Right lobe of liver (tissue), 6 donors: Measurements from ENCODE around the gene PDCD11. TPM values are rescaled to one million over a fixed set of nuclear protein-coding genes. Genes with fewer than 3 reads are reported as not detected.

Experiments
- ATAC-seq, 4 donors: fragments of 200-7000 bp; cut with Tn5 transposase; one replicate each; pipeline ENCODE4 v1.9.1; 2020; ENCODE audit warnings: mild to moderate bottlenecking in 4 of 4, moderate library complexity in 4 of 4
- DNase-seq, 3 donors: peaks; one replicate each; pipeline ENCODE4 v3.0.0-alpha.2; 2020
- H3K27ac ChIP-seq, 3 donors: fragments of 200-600 bp; one replicate each; pipeline ENCODE4 v1.8.0; 2022
- H3K27me3 ChIP-seq, 2 donors: fragments of 200-600 bp; one replicate each; pipeline ENCODE4 v1.8.0; 2022
- H3K36me3 ChIP-seq, 4 donors: fragments of 200-600 bp; sonication (generic) in 1 of 4; one replicate each; pipeline versions ENCODE4 v1.5.1 to v1.8.0; 2017 to 2022; ENCODE audit warnings: control low read depth in 1 of 4
- H3K4me1 ChIP-seq, 4 donors: fragments of 200-600 bp; sonication (generic) in 1 of 4; one replicate each; pipeline versions ENCODE4 v1.5.1 to v1.8.0; 2017 to 2022; ENCODE audit warnings: control low read depth in 1 of 4
- H3K4me3 ChIP-seq, 3 donors: fragments of 200-600 bp; one replicate each; pipeline ENCODE4 v1.8.0; 2022
- H3K9me3 ChIP-seq, 4 donors: fragments of 200-600 bp; sonication (generic) in 1 of 4; one replicate each; pipeline versions ENCODE4 v1.5.1 to v1.8.0; 2017 to 2022; ENCODE audit warnings: control low read depth in 1 of 4
- POLR2A ChIP-seq: fragments of 450-650 bp; IDR thresholded peaks from one replicate; pipeline ENCODE4 v1.6.1; 2017; ENCODE audit warnings: antibody characterized with exemption, mild to moderate bottlenecking
- WGBS: methylation state at CpG from one replicate; pipeline ENCODE4 v1.1.6; 2018; ENCODE audit warnings: low coverage, low lambda C conversion rate; ENCODE audit not compliant: insufficient coverage; ENCODE audit errors: missing lambda C conversion rate; 5-methylcytosine and 5-hydroxymethylcytosine counted together
- intact Hi-C, 2 donors: fragments of 100-400 bp; cut with DNase I; formaldehyde crosslinking; loops; one replicate each; pipeline versions ENCODE4 v1.11.2 to v1.14.1; 2022
- total RNA-seq, 6 experiments: library from RNA; depleted of rRNA in 2 of 6; stranded (reverse); fragments of >200 nt in 2 of 6; fragmentation: NEBNext Ultra II Directional in 3 of 6; extraction: Animal tissue kit (Norgen Biotek cat#: 25700) in 3 of 6; gene quantifications; one replicate each; pipeline versions ENCODE4 v1.1.0 to v1.2.4, GENCODE V29; 2016 to 2023
- TF ChIP-seq, protein P1 (sequence below), 4 donors: fragments of 200-600 bp in 3 of 4; fragments of 450-650 bp in 1 of 4; IDR thresholded peaks; one replicate each; pipeline versions ENCODE4 v1.5.1 to v1.8.0; 2016 to 2022; ENCODE audit warnings: antibody characterized with exemption in 4 of 4, mild to moderate bottlenecking in 2 of 4
- donor health status: DM: no; HTN: yes; CAD: no.
- donor health status: DM: no; HTN: no; CAD: no.
- donor health status: DM: no; HTN: no; CAD: no.
- donor health status: DM: no; HTN: yes; CAD: no.
- donor health status: DM: no; HTN: yes; CAD: no.

PDCD11 gene
- total RNA-seq, 6 experiments from 2014 or later = 10.6 to 13.5 (median 12.0) TPM

DNA sequence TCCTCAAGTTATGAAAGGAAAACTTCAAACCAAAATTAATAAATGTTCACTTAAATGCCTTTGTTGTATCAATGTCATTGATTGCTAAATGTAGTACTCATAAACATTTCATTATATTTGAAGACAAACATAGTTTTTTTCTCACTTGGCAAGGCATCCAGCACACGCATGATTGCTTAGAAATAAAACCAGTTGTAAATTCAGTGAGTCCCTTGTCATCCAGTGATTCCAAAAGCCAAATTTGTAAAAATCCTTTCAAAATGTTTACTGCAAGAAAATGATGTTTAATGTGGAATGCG, 90.9 kb downstream of the PDCD11 start:
- Histone ChIP-seq H3K9me3 (no peaks in the 10 kb centered on the region), H3K27me3 (no peaks in the 10 kb centered on the region), H3K27ac (no peak overlapping the region), H3K4me3 (no peak overlapping the region), H3K4me1 (no peaks in the 10 kb centered on the region), H3K36me3 (no peaks in the 10 kb centered on the region)
- TF ChIP-seq, protein P1, sequence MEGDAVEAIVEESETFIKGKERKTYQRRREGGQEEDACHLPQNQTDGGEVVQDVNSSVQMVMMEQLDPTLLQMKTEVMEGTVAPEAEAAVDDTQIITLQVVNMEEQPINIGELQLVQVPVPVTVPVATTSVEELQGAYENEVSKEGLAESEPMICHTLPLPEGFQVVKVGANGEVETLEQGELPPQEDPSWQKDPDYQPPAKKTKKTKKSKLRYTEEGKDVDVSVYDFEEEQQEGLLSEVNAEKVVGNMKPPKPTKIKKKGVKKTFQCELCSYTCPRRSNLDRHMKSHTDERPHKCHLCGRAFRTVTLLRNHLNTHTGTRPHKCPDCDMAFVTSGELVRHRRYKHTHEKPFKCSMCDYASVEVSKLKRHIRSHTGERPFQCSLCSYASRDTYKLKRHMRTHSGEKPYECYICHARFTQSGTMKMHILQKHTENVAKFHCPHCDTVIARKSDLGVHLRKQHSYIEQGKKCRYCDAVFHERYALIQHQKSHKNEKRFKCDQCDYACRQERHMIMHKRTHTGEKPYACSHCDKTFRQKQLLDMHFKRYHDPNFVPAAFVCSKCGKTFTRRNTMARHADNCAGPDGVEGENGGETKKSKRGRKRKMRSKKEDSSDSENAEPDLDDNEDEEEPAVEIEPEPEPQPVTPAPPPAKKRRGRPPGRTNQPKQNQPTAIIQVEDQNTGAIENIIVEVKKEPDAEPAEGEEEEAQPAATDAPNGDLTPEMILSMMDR (IDR thresholded peaks at IDR 0.05) = no peak
- no peak for TF ChIP-seq POLR2A
- ATAC-seq = no peak
- no peak for DNase-seq
- WGBS = 74% methylated on average over 2 of the region's 2 CpGs
- intact Hi-C loops = no loop called here

DNA sequence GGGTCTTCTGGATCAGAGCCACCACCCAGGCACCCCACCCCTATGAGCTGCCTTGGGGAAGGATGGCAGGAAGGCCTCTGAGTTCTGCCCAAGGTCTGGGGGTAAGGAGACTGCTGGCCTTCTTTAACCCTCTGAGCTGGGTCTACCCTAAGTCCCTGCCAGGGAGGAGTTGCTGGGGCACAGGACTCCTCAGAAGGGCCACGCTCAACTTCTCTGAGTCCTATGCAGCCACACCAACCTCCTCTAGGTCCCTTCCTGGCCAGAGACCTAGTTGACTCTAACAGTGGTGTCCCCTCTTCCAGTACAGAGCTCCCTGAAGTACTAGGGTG, 94.5 kb downstream of the PDCD11 start:
- intact Hi-C loops = no loop called here
- WGBS = no CpG with 5 or more reads among the region's 1 CpG
- peaks cover 0 to 25% of the 10 kb centered on the region in 2 donors for H3K27me3 ChIP-seq
- no peak overlapping the region for H3K27ac ChIP-seq
- H3K4me1 ChIP-seq = peaks cover 0 to 13% (median 0%) of the 10 kb centered on the region in 4 donors
- no peaks in the 10 kb centered on the region for H3K36me3 ChIP-seq
- TF ChIP-seq, protein P1 (IDR thresholded peaks at IDR 0.05) = no peak
- TF ChIP-seq POLR2A = no peak
- H3K4me3 ChIP-seq = no peak overlapping the region
- no peaks in the 10 kb centered on the region for H3K9me3 ChIP-seq
- DNase-seq (no peak), ATAC-seq (peak in 1 of 4 donors; percentile 9)

DNA sequence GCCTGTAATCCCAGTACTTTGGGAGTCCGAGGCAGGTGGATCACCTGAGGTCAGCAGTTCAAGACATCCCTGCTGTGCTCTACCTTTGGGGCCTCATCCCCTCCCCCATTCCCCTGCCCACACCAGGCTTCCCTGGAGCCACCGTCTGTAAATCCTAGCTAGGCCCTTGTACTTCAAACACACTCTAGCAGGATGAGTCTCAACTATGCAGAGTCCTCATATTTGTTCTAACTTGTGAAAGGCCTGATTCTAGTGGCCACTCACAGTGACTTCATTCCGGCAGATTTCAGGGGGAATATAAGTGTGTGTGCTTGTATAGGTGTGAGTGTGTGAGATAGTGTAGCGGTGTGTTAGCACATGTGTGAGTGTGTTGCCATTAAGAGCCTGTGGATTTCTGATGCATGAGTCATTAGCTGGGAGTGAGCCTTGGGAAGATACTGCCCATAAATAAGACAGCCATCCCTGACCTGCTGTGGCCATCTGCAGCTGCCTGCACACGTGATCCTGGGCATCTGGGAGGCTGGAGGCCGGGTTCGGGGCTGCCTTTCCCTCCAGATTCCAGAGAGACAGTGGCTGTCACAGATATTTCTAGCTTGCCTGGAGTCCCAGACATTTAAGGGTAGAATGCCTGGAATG, 95.4 kb downstream of the PDCD11 start:
- intact Hi-C loops = no loop called here
- no peak for DNase-seq
- no peak overlapping the region for H3K27ac ChIP-seq

DNA sequence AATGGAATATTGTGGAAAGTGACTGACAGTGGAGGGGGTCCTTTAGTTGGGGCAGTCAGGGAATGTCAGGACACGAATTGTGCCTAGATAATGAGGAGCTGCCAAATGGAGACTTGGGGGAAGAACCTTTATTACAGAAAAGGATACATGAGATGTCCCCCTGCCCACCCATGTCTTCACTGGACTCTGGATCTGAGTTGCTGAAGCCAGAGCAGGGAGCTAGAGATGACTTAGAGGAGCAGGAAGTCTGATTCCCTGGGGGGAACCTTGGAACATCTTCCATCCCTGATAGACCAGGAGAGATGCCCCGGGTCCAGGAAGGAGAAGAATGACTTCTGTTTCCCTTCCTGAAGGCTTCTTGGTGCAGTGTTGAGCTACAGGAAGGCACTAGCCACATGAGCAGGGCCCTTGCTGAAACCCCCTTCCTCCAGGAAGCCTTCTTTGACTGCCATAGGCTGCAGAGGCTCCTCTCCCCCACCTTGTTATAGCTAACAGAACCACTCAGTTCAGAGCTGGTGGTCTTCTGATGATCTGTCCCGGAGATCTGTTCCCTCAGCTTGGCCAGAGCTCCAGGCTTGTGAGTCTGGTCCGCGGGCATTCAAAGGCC, 96.3 kb downstream of the PDCD11 start:
- peaks cover 0 to 25% of the 10 kb centered on the region in 2 donors for H3K27me3 ChIP-seq
- ATAC-seq (no peak), DNase-seq (no peak)
- intact Hi-C loops = no loop called here
- H3K4me3 ChIP-seq = peak overlapping the region in 1 of 3 donors; percentile 51
- no peak overlapping the region for H3K27ac ChIP-seq
- H3K9me3 ChIP-seq = no peaks in the 10 kb centered on the region
- H3K36me3 ChIP-seq = no peaks in the 10 kb centered on the region
- WGBS = 100% methylated on average over 1 of the region's 5 CpGs
- peaks cover 0 to 13% (median 0%) of the 10 kb centered on the region in 4 donors for H3K4me1 ChIP-seq
- TF ChIP-seq, protein P1 (IDR thresholded peaks at IDR 0.05) = no peak
- no peak for TF ChIP-seq POLR2A

More for the DNA sequence above, 95.4 kb downstream of the PDCD11 start:
- no peak for ATAC-seq
- TF ChIP-seq, protein P1 (IDR thresholded peaks at IDR 0.05) = no peak
- TF ChIP-seq POLR2A = no peak
- Histone ChIP-seq H3K4me3 (no peak overlapping the region), H3K4me1 (peaks cover 0 to 13% (median 0%) of the 10 kb centered on the region in 4 donors), H3K9me3 (no peaks in the 10 kb centered on the region), H3K36me3 (no peaks in the 10 kb centered on the region), H3K27me3 (peaks cover 0 to 25% of the 10 kb centered on the region in 2 donors)
- WGBS = 63% methylated on average over 6 of the region's 7 CpGs
